Neuronal stem cell (in vitro differentiated cells): ENCODE results near the gene CYREN.

Source experiments
- DNase-seq: peaks from one replicate; pipeline ENCODE4 v3.0.0-alpha.2; 2013; ENCODE audit warnings: low spot score
- H2AFZ ChIP-seq: one replicate; pipeline ENCODE4 v1.6.1; 2013; ENCODE audit warnings: mild to moderate bottlenecking, low read length, inconsistent platforms
- H2AK5ac ChIP-seq: 2 replicates; pipeline ENCODE4 v1.6.1; 2013; ENCODE audit warnings: low read depth, mild to moderate bottlenecking, inconsistent platforms, low read length, moderate library complexity, mixed read lengths
- H2BK120ac ChIP-seq: 2 replicates; pipeline ENCODE4 v1.6.1; 2013; ENCODE audit warnings: low read depth, mild to moderate bottlenecking, inconsistent platforms, low read length, moderate library complexity, mixed read lengths
- H2BK12ac ChIP-seq: one replicate; pipeline ENCODE4 v1.6.1; 2013; ENCODE audit warnings: low read length, inconsistent platforms
- H2BK15ac ChIP-seq: 2 replicates; pipeline ENCODE4 v1.6.1; 2013; ENCODE audit warnings: mild to moderate bottlenecking, low read length, inconsistent platforms, mixed read lengths
- H2BK5ac ChIP-seq: one replicate; pipeline ENCODE4 v1.6.1; 2013; ENCODE audit warnings: inconsistent platforms, mild to moderate bottlenecking, low read length, moderate library complexity
- H3K14ac ChIP-seq: one replicate; pipeline ENCODE4 v1.6.1; 2013; ENCODE audit warnings: low read length, inconsistent platforms
- H3K18ac ChIP-seq: 2 replicates; pipeline ENCODE4 v1.6.1; 2013; ENCODE audit warnings: low read length, inconsistent platforms
- H3K23ac ChIP-seq: 2 replicates; pipeline ENCODE4 v1.6.1; 2013; ENCODE audit warnings: low read depth, mild to moderate bottlenecking, mixed read lengths, low read length, inconsistent platforms; ENCODE audit not compliant: poor library complexity
- H3K27ac ChIP-seq: replicated peaks from 3 replicates; pipeline ENCODE4 v1.5.1; 2013; ENCODE audit warnings: low read length, inconsistent platforms
- H3K27me3 ChIP-seq, 3 experiments: 2 replicates each; pipeline ENCODE4 v1.6.1; 2013; ENCODE audit warnings: low read length in 3 of 3, mild to moderate bottlenecking in 2 of 3, inconsistent platforms in 1 of 3, low read depth in 1 of 3, mixed read lengths in 1 of 3, moderate library complexity in 1 of 3; ENCODE audit not compliant: control insufficient read depth in 3 of 3, insufficient read depth in 3 of 3
- H3K36me3 ChIP-seq, 2 donors: replicated peaks in 1 of 2; 2 replicates each; pipeline ENCODE4 v1.6.1; 2013; ENCODE audit warnings: low read length in 2 of 2; ENCODE audit not compliant: control insufficient read depth in 2 of 2, insufficient read depth in 2 of 2
- H3K4ac ChIP-seq: 2 replicates; pipeline ENCODE4 v1.6.1; 2013; ENCODE audit warnings: inconsistent platforms, mild to moderate bottlenecking, low read length, moderate library complexity
- H3K4me1 ChIP-seq, 2 donors: 1 replicate in 1 of 2; 2 replicates in 1 of 2; pipeline ENCODE4 v1.6.1; 2013; ENCODE audit warnings: low read length in 2 of 2, low read depth in 1 of 2; ENCODE audit not compliant: control insufficient read depth in 2 of 2, insufficient read depth in 1 of 2
- H3K4me2 ChIP-seq: one replicate; pipeline ENCODE4 v1.6.1; 2013; ENCODE audit warnings: mild to moderate bottlenecking, low read length, inconsistent platforms; ENCODE audit not compliant: insufficient read depth, poor library complexity, severe bottlenecking
- H3K4me3 ChIP-seq, 2 donors: 2 replicates each; pipeline ENCODE4 v1.5.1; 2013; ENCODE audit warnings: low read length in 2 of 2, mild to moderate bottlenecking in 2 of 2, inconsistent platforms in 1 of 2, moderate library complexity in 1 of 2
- H3K79me1 ChIP-seq: one replicate; pipeline ENCODE4 v1.6.1; 2013; ENCODE audit warnings: low read depth, mild to moderate bottlenecking, inconsistent platforms, low read length, moderate library complexity
- H3K9ac ChIP-seq: one replicate; pipeline ENCODE4 v1.6.1; 2013; ENCODE audit warnings: mild to moderate bottlenecking, low read depth, low read length, inconsistent platforms; ENCODE audit not compliant: poor library complexity
- H3K9me3 ChIP-seq, 2 donors: replicated peaks in 1 of 2; 2 replicates each; pipeline versions ENCODE3 to v1.6.1; 2013; ENCODE audit warnings: low read length in 2 of 2, mild to moderate bottlenecking in 2 of 2, inconsistent platforms in 1 of 2, low read depth in 1 of 2, mixed read lengths in 1 of 2, moderate library complexity in 1 of 2; ENCODE audit not compliant: control insufficient read depth in 2 of 2, insufficient read depth in 1 of 2
- H4K8ac ChIP-seq: one replicate; pipeline ENCODE4 v1.6.1; 2013; ENCODE audit warnings: low read depth, mild to moderate bottlenecking, inconsistent platforms, low read length, moderate library complexity
- H4K91ac ChIP-seq: one replicate; pipeline ENCODE4 v1.6.1; 2013; ENCODE audit warnings: low read length, low read depth, mild to moderate bottlenecking, inconsistent platforms; ENCODE audit not compliant: poor library complexity
- WGBS, 2 donors: extraction: QIAGEN DNeasy Blood & Tissue Kit; methylation state at CpG; one replicate each; pipeline ENCODE4 v1.1.7; 2013; ENCODE audit warnings: missing lambda C conversion rate in 2 of 2, mixed read lengths in 1 of 2; ENCODE audit not compliant: insufficient read length in 2 of 2, insufficient replicate concordance in 1 of 2; ENCODE audit errors: extremely low coverage in 2 of 2; 5-methylcytosine and 5-hydroxymethylcytosine counted together

The CYREN gene

DNA sequence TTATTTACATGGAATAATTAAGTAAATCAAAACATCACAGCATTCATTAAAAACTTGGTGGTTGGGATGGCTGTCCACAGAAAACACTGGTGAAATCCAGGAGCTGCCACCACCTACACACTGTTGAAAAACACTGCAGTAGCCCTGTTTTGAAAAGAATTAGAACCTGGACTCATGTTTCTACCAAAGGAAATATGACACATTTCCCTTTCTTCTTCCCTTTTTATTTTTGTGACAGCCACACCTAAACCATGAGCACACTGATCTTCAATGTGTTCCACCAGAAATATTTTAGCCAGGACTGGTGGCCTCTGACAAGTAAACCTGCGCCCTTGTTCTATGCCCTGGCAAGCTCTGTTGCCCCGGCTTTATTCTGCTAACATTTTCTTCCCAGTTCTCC lies 19.4 kb downstream of the CYREN start:
- WGBS, 2 donors, result no CpG with 5 or more reads among the region's 2 CpGs
- H3K36me3 ChIP-seq, result no peaks in the 10 kb centered on the region
- H3K4me2 ChIP-seq, result no peak overlapping the region
- no peaks in the 10 kb centered on the region for H3K79me1 ChIP-seq
- H3K4me1 ChIP-seq, result no peaks in the 10 kb centered on the region
- no peak overlapping the region for H3K4me3 ChIP-seq
- H3K18ac ChIP-seq, result no peak overlapping the region
- no peak overlapping the region for H2BK15ac ChIP-seq
- no peak overlapping the region for H2BK120ac ChIP-seq
- no peak overlapping the region for H3K9ac ChIP-seq
- H3K27ac ChIP-seq, result no peak overlapping the region
- no peaks in the 10 kb centered on the region for H3K27me3 ChIP-seq
- H3K14ac ChIP-seq, result no peak overlapping the region
- H3K4ac ChIP-seq, result no peak overlapping the region
- no peak overlapping the region for H4K91ac ChIP-seq
- peaks cover 0 to 9% of the 10 kb centered on the region in 2 donors for H3K9me3 ChIP-seq
- no peak overlapping the region for H2BK5ac ChIP-seq
- no peak overlapping the region for H3K23ac ChIP-seq
- H2AK5ac ChIP-seq, result no peak overlapping the region
- H2BK12ac ChIP-seq, result no peak overlapping the region
- DNase-seq, result no peak
- H4K8ac ChIP-seq, result no peak overlapping the region
- no peak overlapping the region for H2AFZ ChIP-seq

- no peak overlapping the region for H3K18ac ChIP-seq
- no peak overlapping the region for H2BK15ac ChIP-seq
- no peak overlapping the region for H3K9ac ChIP-seq
- no peak overlapping the region for H2BK12ac ChIP-seq
- no peak overlapping the region for H2AK5ac ChIP-seq
- H3K27ac ChIP-seq, result no peak overlapping the region
- no peak overlapping the region for H3K4me2 ChIP-seq
- H3K4ac ChIP-seq, result no peak overlapping the region
- no peak overlapping the region for H3K4me3 ChIP-seq
- no peak overlapping the region for H2BK5ac ChIP-seq
- WGBS, 2 donors, result no CpG with 5 or more reads among the region's 8 CpGs
- no peak overlapping the region for H2AFZ ChIP-seq
- no peaks in the 10 kb centered on the region for H3K27me3 ChIP-seq
- H3K14ac ChIP-seq, result no peak overlapping the region
- peaks cover 0 to under 1% of the 10 kb centered on the region in 2 donors for H3K9me3 ChIP-seq
- no peaks in the 10 kb centered on the region for H3K79me1 ChIP-seq
- no peak for DNase-seq
- no peaks in the 10 kb centered on the region for H3K4me1 ChIP-seq
- no peak overlapping the region for H2BK120ac ChIP-seq
- no peaks in the 10 kb centered on the region for H3K36me3 ChIP-seq
- H4K91ac ChIP-seq, result no peak overlapping the region
- no peak overlapping the region for H3K23ac ChIP-seq
- H4K8ac ChIP-seq, result no peak overlapping the region
Measured at GRCh38 chr7:135150072-135150782, 20.3 kb downstream of the CYREN start.

- Histone ChIP-seq H2BK15ac (no peak within 1 kb of the TSS), H3K79me1 (no peaks in the 10 kb centered on the region), H2AFZ (no peak within 1 kb of the TSS), H2BK12ac (no peak within 1 kb of the TSS), H2BK120ac (no peak within 1 kb of the TSS), H2AK5ac (no peak within 1 kb of the TSS), H3K4me3 (no peak within 1 kb of the TSS), H3K27ac (no peak within 1 kb of the TSS), H4K91ac (no peak within 1 kb of the TSS), H3K4me2 (no peak within 1 kb of the TSS), H3K18ac (no peak within 1 kb of the TSS), H3K14ac (no peak within 1 kb of the TSS), H3K27me3 (no peaks in the 10 kb centered on the region), H3K36me3 (no peaks in the 10 kb centered on the region), H2BK5ac (no peak within 1 kb of the TSS), H4K8ac (no peak within 1 kb of the TSS), H3K9ac (no peak within 1 kb of the TSS), H3K4ac (no peak within 1 kb of the TSS), H3K9me3 (no peaks in the 10 kb centered on the region), H3K4me1 (no peaks in the 10 kb centered on the region), H3K23ac (no peak within 1 kb of the TSS)
- no peak for DNase-seq
- no CpG with 5 or more reads among the region's 13 CpGs for WGBS, 2 donors
Measured at GRCh38 chr7:135147899-135148721, 22.4 kb downstream of the CYREN start, which contains the start of gene TMEM140. TMEM140 (plus strand) TSS chr7:135148072; CDS start chr7:135164442, 16,370 bp downstream.

DNA sequence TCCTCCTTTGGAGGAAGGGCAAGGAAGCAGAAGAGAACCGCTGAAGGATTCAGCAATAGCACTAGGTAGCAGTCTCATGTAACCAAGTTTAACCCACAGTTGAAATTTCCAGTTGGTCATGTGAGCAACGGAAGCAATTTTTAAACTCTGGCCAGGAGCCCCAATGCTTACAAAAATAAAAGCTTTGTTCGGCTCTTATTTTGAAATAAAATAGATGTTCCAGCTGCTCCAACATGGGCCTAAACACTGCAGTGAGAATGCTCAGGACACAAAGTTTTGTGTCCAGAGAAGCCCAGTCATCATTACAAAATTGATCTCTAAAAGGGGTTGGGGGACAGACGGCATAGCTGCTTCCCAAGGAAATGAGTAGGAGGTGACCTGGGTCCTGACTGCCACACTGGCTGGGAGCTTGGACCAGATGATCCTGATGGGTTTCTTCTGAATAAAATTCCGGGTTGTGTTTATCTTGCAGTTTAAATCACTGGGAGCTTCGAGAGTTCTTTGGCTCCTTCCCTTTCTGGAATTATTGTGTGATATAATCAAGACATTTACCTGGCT lies 23.1 kb downstream of the CYREN start:
- H3K27me3 ChIP-seq, result no peaks in the 10 kb centered on the region
- H3K18ac ChIP-seq, result no peak overlapping the region
- no peak overlapping the region for H3K23ac ChIP-seq
- no peak overlapping the region for H4K91ac ChIP-seq
- H3K4me2 ChIP-seq, result no peak overlapping the region
- H3K4ac ChIP-seq, result no peak overlapping the region
- H3K9ac ChIP-seq, result no peak overlapping the region
- H2BK5ac ChIP-seq, result no peak overlapping the region
- H3K4me3 ChIP-seq, result no peak overlapping the region
- no peaks in the 10 kb centered on the region for H3K4me1 ChIP-seq
- H2BK120ac ChIP-seq, result no peak overlapping the region
- WGBS, 2 donors, result no CpG with 5 or more reads among the region's 6 CpGs
- no peaks in the 10 kb centered on the region for H3K79me1 ChIP-seq
- no peak overlapping the region for H2BK15ac ChIP-seq
- H3K36me3 ChIP-seq, result no peaks in the 10 kb centered on the region
- no peak overlapping the region for H4K8ac ChIP-seq
- H3K14ac ChIP-seq, result no peak overlapping the region
- H3K9me3 ChIP-seq, result no peaks in the 10 kb centered on the region
- H2AK5ac ChIP-seq, result no peak overlapping the region
- no peak overlapping the region for H2BK12ac ChIP-seq
- DNase-seq, result no peak
- no peak overlapping the region for H2AFZ ChIP-seq
- H3K27ac ChIP-seq, result no peak overlapping the region
